ENCODE measurements around the gene SH3RF3.

GRCh38 chr2:109455731-109456691 lies 327.0 kb downstream of the SH3RF3 start:
- TF ChIP-seq TAF1 (IDR thresholded peaks at IDR 0.05; ENCODE audit: borderline replicate concordance, insufficient read depth, low read length): no peak
- TF ChIP-seq REST (IDR thresholded peaks at IDR 0.05; ENCODE audit: insufficient read depth in 1 of 2, low read depth in 2 of 2, low read length in 2 of 2): no peak
- TF ChIP-seq SIN3A (IDR thresholded peaks at IDR 0.05; ENCODE audit: borderline replicate concordance, insufficient read depth, low read length): no peak
- TF ChIP-seq POLR2AphosphoS5 (IDR thresholded peaks at IDR 0.05; ENCODE audit: low read depth, low read length): no peak
